ENCODE measurements around the gene C2CD5.

C2CD5 gene

GRCh38 chr12:22544038-22544979 lies at the start of gene C2CD5:
Gene C2CD5 (minus strand): TSS chr12:22544542. CDS start chr12:22544150, 392 bp downstream.
- peak; percentile 72 for TF ChIP-seq TAF1 (IDR thresholded peaks at IDR 0.05; ENCODE audit: low read depth)
- peak; percentile 53; the same call in 1 of the 2 replicates for TF ChIP-seq NFIC (IDR thresholded peaks at IDR 0.05)
- TF ChIP-seq EGR1 (IDR thresholded peaks at IDR 0.05), result peak; percentile 87
- TF ChIP-seq EP300 (IDR thresholded peaks at IDR 0.05; ENCODE audit: borderline replicate concordance), result 0 out of 2 replicates have a peak, but pooled peaks have one; percentile 46
- no peak; the same call in 1 of the 2 replicates for TF ChIP-seq TCF12 (IDR thresholded peaks at IDR 0.05; ENCODE audit: low read depth)
- TF ChIP-seq USF1 (IDR thresholded peaks at IDR 0.05), result peak; percentile 44
- peak; percentile 53; the same call in 1 of the 2 replicates for TF ChIP-seq CEBPB (IDR thresholded peaks at IDR 0.05)
- TF ChIP-seq REST (IDR thresholded peaks at IDR 0.05; ENCODE audit: low read depth), result no peak
- peak; percentile 24; the same call in 1 of the 2 replicates for TF ChIP-seq RAD21 (IDR thresholded peaks at IDR 0.05; ENCODE audit: low read depth)
- TF ChIP-seq CREB1 (IDR thresholded peaks at IDR 0.05; ENCODE audit: low read depth), result no peak
- TF ChIP-seq MAX (IDR thresholded peaks at IDR 0.05), result peak; percentile 100
- TF ChIP-seq FOXM1 (IDR thresholded peaks at IDR 0.05; ENCODE audit: borderline replicate concordance, low read depth), result no peak
- peak; percentile 37 for TF ChIP-seq TEAD4 (IDR thresholded peaks at IDR 0.05)
- TF ChIP-seq ZBTB7A (IDR thresholded peaks at IDR 0.05; ENCODE audit: low read depth), result no peak
- TF ChIP-seq YY1 (IDR thresholded peaks at IDR 0.05; ENCODE audit: low read depth), result peak; percentile 97

GRCh38 chr12:22593864-22594263 lies 49.5 kb upstream of the C2CD5 start:
- TF ChIP-seq CEBPB (IDR thresholded peaks at IDR 0.05) (no peak), TAF1 (IDR thresholded peaks at IDR 0.05; ENCODE audit: low read depth) (no peak), RAD21 (IDR thresholded peaks at IDR 0.05; ENCODE audit: low read depth) (no peak), CREB1 (IDR thresholded peaks at IDR 0.05; ENCODE audit: low read depth) (no peak), ZBTB7A (IDR thresholded peaks at IDR 0.05; ENCODE audit: low read depth) (no peak), FOXM1 (IDR thresholded peaks at IDR 0.05; ENCODE audit: borderline replicate concordance, low read depth) (no peak), TEAD4 (IDR thresholded peaks at IDR 0.05) (no peak), TCF12 (IDR thresholded peaks at IDR 0.05; ENCODE audit: low read depth) (no peak), USF1 (IDR thresholded peaks at IDR 0.05) (no peak), NFIC (IDR thresholded peaks at IDR 0.05) (no peak), YY1 (IDR thresholded peaks at IDR 0.05; ENCODE audit: low read depth) (no peak), EP300 (IDR thresholded peaks at IDR 0.05; ENCODE audit: borderline replicate concordance) (no peak), EGR1 (IDR thresholded peaks at IDR 0.05) (no peak), MAX (IDR thresholded peaks at IDR 0.05) (no peak), REST (IDR thresholded peaks at IDR 0.05; ENCODE audit: low read depth) (no peak)

GRCh38 chr12:22588817-22589216 lies 44.5 kb upstream of the C2CD5 start:
- TF ChIP-seq ZBTB7A (IDR thresholded peaks at IDR 0.05; ENCODE audit: low read depth), result no peak
- TF ChIP-seq YY1 (IDR thresholded peaks at IDR 0.05; ENCODE audit: low read depth), result no peak
- no peak for TF ChIP-seq MAX (IDR thresholded peaks at IDR 0.05)
- no peak for TF ChIP-seq NFIC (IDR thresholded peaks at IDR 0.05)
- TF ChIP-seq RAD21 (IDR thresholded peaks at IDR 0.05; ENCODE audit: low read depth), result no peak
- no peak for TF ChIP-seq CREB1 (IDR thresholded peaks at IDR 0.05; ENCODE audit: low read depth)
- TF ChIP-seq TAF1 (IDR thresholded peaks at IDR 0.05; ENCODE audit: low read depth), result no peak

GRCh38 chr12:22578328-22578727 lies 34.0 kb upstream of the C2CD5 start:
- TF ChIP-seq CREB1 (IDR thresholded peaks at IDR 0.05; ENCODE audit: low read depth) (no peak), NFIC (IDR thresholded peaks at IDR 0.05) (no peak), ZBTB7A (IDR thresholded peaks at IDR 0.05; ENCODE audit: low read depth) (no peak), CEBPB (IDR thresholded peaks at IDR 0.05) (no peak), YY1 (IDR thresholded peaks at IDR 0.05; ENCODE audit: low read depth) (no peak), USF1 (IDR thresholded peaks at IDR 0.05) (no peak), EP300 (IDR thresholded peaks at IDR 0.05; ENCODE audit: borderline replicate concordance) (no peak), TAF1 (IDR thresholded peaks at IDR 0.05; ENCODE audit: low read depth) (no peak)

Measured in Ishikawa (cell line).